Stimulated activated naive CD8-positive, alpha-beta T cell treated with anti-CD3 and anti-CD28 coated beads, Interleukin-15, amount 100 ng/mL, for 72 hours (primary cell): ENCODE measurements around the gene LDLRAD4.

Experiments used
- ATAC-seq: fragments of 150-1000 bp; cut with Tn5 transposase; 2 replicates; pipeline ENCODE4 v1.10.0; 2021; ENCODE audit warnings: mild to moderate bottlenecking, moderate library complexity
- DNase-seq, 2 donors: peaks; one replicate each; pipeline ENCODE4 v3.0.0; 2021 to 2022
- H3K27ac Mint-ChIP-seq, 2 donors: one replicate each; pipeline ENCODE4 v1.8.0; 2022; ENCODE audit warnings: mild to moderate bottlenecking in 2 of 2, mixed read lengths in 2 of 2, moderate library complexity in 2 of 2
- H3K27me3 Mint-ChIP-seq: one replicate; pipeline ENCODE4 v1.8.0; 2022; ENCODE audit warnings: mixed read lengths
- H3K4me1 Mint-ChIP-seq: one replicate; pipeline ENCODE4 v1.8.0; 2022; ENCODE audit warnings: mild to moderate bottlenecking, mixed read lengths
- H3K4me3 Mint-ChIP-seq, 2 donors: one replicate each; pipeline ENCODE4 v1.8.0; 2022; ENCODE audit warnings: mild to moderate bottlenecking in 2 of 2, mixed read lengths in 2 of 2, moderate library complexity in 1 of 2
- H3K9me3 Mint-ChIP-seq, 2 donors: one replicate each; pipeline ENCODE4 v1.8.0; 2022; ENCODE audit warnings: mixed read lengths in 2 of 2

The LDLRAD4 gene

DNA sequence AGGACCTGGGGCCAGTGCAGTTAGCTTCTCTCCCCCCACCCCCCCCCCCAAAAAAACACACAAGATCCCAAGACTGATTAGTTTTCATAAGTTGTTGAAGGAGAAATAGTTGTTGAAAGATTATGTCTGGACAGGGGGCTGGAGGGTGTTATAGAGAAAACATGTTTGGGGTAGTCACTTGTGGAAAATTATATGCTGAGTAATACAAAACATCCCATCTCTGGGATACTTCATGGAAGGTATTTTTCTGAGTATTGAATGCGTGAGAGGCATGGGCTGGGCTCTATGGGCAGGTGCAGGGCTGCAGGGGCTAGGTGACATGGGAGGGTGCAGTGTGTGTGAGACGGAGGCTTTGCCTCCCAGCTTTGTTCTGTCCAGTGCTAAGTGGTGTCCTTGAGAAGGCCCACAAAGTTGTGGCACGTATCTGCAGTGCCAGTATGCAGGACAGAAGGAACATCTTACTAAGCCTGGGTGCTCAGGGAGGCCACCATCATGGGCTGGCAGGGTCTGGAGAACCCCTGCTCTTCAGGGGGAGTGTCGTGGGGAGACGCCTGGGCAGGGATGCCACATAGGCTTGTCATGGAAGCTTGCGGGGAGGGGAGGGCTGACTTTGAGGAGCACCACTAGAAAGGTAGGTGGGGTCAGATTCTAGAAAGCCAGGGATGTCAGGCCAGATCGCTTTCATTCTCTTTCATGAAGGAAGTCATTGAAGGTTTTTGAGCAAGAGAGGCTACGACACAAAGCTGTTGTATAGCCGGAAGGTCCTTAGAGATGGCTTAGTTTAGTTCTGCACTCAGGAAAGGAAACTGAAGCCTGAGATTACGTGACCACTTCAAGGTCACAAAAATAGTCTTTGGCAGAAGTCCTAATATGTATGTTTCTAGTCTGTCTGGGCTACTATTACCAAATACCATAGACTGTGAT is 232.0 kb downstream of the LDLRAD4 start:
- DNase-seq = no peak
- Mint-ChIP-seq H3K4me1 (peaks cover 53% of the 10 kb centered on the region), H3K27ac (peak overlapping the region; percentile 30 to 66), H3K27me3 (peaks cover 8% of the 10 kb centered on the region), H3K4me3 (no peak overlapping the region), H3K9me3 (no peaks in the 10 kb centered on the region)
- ATAC-seq = no peak

DNA sequence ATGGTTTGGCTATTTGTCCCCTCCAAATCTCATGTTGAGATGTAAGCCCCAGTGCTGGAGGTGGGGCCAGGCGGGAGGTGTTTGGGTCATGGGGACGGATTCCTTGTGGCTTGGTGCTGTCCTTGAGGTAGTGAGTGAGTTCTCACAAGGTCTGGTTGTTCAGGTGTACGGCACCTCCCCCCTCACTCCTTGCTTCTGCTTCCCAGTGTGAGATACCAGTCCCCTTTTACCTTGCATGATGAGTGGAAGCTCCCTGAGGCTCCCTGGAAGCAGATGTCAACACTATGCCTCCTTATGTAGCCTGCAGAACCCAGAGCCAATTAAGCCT is 232.6 kb downstream of the LDLRAD4 start:
- DNase-seq = no peak
- ATAC-seq = no peak
- peaks cover 60% of the 10 kb centered on the region for H3K4me1 Mint-ChIP-seq
- H3K27me3 Mint-ChIP-seq = peaks cover 8% of the 10 kb centered on the region
- H3K9me3 Mint-ChIP-seq = no peaks in the 10 kb centered on the region
- H3K4me3 Mint-ChIP-seq = no peak overlapping the region
- no peak overlapping the region for H3K27ac Mint-ChIP-seq

- no peak for DNase-seq
- Mint-ChIP-seq H3K27ac (peak overlapping the region in 1 of 2 donors; percentile 11), H3K4me1 (peaks cover 66% of the 10 kb centered on the region), H3K9me3 (no peaks in the 10 kb centered on the region), H3K4me3 (no peak overlapping the region), H3K27me3 (peaks cover 8% of the 10 kb centered on the region)
- ATAC-seq = no peak
Measured at GRCh38 chr18:13451661-13452387, 233.3 kb downstream of the LDLRAD4 start.

DNA sequence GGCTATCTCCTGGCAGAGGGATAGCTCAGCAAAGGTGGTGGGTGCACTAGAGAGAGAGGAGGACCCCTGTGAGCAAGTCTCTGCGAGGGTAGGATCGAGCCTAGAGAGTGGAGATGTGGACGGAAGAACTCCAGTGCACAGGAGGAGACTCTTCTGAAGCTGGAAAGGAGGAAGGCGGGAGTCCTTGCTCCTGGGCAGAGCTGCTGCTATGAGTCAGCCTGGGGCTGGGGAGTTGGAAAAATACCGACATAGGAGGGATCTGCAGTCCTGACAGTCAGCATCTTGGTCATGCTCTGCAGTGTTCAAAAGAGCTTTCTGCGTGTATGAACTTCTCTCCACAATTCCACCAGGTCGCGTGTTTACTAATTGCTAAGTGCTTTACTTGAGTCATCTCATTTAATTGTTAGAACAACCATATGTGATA is 233.8 kb downstream of the LDLRAD4 start:
- Mint-ChIP-seq H3K4me1 (peaks cover 72% of the 10 kb centered on the region), H3K27ac (no peak overlapping the region), H3K4me3 (no peak overlapping the region), H3K9me3 (no peaks in the 10 kb centered on the region), H3K27me3 (peaks cover 8% of the 10 kb centered on the region)
- DNase-seq (no peak), ATAC-seq (no peak)

DNA sequence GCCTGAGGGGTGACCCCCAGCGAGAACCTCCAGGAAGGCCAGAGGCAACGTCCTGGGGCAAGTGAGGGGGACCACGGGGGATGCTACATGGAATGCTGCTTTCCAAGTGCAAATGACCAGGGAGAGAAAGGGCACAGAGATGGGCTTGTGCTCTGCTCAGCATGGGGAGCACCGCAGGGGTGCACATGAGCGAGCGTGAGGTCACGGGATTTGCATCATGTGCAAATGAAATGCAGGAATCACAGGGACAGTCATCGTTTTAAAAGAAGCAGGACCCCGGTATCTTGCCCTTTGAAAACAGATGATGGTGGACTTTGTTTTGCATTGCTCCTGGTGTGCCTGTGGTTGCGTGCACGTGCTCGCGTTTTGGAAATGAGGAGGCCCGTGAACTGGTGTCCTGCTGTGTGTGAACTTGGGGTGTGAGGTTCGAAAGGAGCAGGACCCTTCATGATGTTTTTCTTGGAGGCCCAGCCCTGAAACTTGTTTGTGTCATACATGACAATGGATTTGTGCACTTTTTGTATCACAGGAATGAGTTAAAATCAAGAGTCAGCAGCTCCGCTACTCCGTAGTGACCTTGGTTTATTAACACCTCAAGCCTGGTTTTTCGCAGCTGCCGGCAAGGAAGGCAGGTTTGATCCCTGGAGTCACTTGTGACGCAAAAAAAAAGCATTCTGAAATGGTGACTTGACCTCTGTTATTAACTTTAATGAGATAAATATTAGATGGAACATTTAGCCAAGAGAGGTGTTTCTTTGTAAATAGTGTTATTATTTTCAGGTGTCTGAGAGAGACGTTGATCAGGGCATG is 234.5 kb downstream of the LDLRAD4 start:
- peaks cover 79% of the 10 kb centered on the region for H3K4me1 Mint-ChIP-seq
- no peaks in the 10 kb centered on the region for H3K9me3 Mint-ChIP-seq
- DNase-seq (no peak), ATAC-seq (no peak)
- H3K27me3 Mint-ChIP-seq = peaks cover 8% of the 10 kb centered on the region
- no peak overlapping the region for H3K27ac Mint-ChIP-seq
- H3K4me3 Mint-ChIP-seq = no peak overlapping the region

DNA sequence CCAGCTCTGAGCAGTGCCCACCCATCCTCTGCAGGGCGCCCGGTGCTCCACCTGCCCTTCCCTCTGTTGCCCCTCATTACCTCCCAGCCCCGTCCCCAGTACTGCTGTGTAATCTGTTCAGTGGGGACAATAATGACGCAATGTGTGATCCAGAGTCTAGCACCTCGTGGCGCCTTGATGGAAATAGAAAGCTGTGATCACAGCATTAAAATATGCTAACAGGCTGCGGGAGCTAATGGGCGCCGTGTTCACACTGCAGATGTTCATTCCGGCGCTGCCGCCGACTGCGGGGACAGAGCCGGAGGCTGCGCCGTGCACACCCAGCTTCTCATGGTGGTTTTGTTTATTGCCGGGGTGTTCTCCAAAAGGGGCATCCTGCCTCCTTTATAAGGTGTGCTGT is 235.2 kb downstream of the LDLRAD4 start:
- no peak overlapping the region for H3K27ac Mint-ChIP-seq
- DNase-seq (no peak), ATAC-seq (no peak)
- H3K4me3 Mint-ChIP-seq = no peak overlapping the region
- no peaks in the 10 kb centered on the region for H3K9me3 Mint-ChIP-seq
- H3K27me3 Mint-ChIP-seq = peaks cover 8% of the 10 kb centered on the region
- peaks cover 82% of the 10 kb centered on the region for H3K4me1 Mint-ChIP-seq

DNA sequence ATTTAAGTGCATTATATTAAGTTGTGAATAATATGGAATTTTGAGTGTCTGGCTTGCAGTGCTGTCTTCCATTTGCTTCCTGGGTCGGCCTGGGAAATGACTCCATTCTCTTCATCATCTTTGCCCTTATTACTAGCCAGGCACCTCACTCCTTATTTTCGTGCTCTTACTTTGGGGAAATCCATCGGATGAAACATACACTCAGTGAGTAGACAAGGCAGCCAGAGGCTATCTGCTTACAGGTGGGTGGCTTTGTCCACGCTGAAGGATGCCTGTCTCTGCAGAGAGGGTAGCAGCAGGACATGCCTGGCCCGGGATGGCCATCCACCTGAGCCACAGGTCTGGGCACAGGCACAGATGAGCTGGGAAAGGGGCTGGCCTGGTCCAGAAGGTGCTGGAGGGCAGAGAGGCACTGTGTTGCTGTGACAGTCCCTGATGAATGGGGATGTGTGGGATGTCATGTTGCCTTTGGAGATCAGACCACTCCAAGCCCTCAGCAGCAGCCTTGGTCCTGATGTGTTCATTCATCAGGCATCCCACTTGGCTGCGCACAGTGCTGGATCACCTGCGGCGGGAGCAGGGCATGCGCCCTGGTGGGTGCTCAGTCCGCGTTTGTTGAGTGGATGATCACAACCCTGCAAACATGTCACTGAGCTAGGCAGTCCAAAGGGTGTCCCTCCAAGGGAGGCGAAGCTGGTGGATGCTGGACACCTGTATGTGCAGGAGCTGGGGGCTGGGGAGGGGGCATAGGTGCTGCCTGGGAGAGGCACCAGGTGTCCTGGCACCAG is 236.0 kb downstream of the LDLRAD4 start:
- ATAC-seq (no peak), DNase-seq (no peak)
- Mint-ChIP-seq H3K4me1 (peaks cover 82% of the 10 kb centered on the region), H3K27me3 (peaks cover 8% of the 10 kb centered on the region), H3K9me3 (no peaks in the 10 kb centered on the region), H3K27ac (no peak overlapping the region), H3K4me3 (no peak overlapping the region)

DNA sequence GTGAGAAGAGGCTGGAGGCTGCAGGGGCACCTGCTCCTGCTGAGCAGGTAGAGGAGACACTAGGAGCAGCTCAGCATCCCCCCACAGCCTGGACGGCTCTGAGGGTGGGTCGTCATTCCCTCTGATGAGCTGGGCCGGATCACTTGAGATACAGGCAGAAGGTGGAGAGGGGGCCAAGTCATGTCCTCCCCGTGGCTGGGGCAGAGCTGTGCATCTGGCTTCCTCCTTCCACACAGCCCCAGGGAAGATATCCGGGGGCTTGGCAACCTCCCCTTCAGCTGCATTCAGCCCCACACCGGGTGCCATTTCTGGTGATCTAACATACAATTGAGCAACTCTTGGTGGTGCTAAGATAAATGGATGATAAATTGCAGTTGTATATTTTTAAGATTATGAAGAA is 236.9 kb downstream of the LDLRAD4 start:
- peak overlapping the region in 1 of 2 donors; percentile 62 for H3K4me3 Mint-ChIP-seq
- ATAC-seq = peak; percentile 54
- peaks cover 74% of the 10 kb centered on the region for H3K4me1 Mint-ChIP-seq
- H3K9me3 Mint-ChIP-seq = no peaks in the 10 kb centered on the region
- H3K27me3 Mint-ChIP-seq = peaks cover 8% of the 10 kb centered on the region
- H3K27ac Mint-ChIP-seq = peak overlapping the region in 1 of 2 donors; percentile 34
- no peak for DNase-seq

DNA sequence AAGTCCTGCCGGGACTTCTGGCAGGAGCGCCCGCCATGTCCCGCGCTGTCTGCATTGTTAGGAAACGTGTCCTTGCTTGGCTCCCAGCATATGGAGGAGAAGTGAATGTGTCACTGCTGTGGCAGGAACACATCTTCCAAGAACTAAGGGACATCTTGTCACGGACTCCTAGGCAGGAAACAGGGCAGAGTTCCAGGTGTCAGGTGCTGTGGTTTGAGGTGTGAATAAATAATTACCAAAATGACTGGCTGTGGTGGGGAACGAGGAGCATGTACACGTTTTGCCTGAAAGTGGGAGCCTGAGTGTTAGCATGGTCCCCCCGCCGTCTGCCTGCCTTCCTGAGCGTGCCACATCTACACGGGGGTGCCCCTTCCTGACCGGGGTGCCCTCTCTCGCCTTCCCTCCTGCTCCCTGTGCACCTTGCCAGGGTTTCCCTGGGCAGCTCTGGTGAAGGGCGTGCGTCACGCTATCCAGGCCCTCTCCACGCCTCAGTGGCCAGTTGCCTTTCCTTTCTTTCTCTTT is 237.5 kb downstream of the LDLRAD4 start:
- H3K4me1 Mint-ChIP-seq = peaks cover 72% of the 10 kb centered on the region
- DNase-seq (peak; percentile 57 to 72), ATAC-seq (peak; percentile 88)
- peak overlapping the region; percentile 58 to 62 for H3K4me3 Mint-ChIP-seq
- peaks cover 0 to 3% of the 10 kb centered on the region in 2 donors for H3K9me3 Mint-ChIP-seq
- H3K27me3 Mint-ChIP-seq = peaks cover 8% of the 10 kb centered on the region
- peak overlapping the region in 1 of 2 donors; percentile 49 for H3K27ac Mint-ChIP-seq

GRCh38 chr18:13456736-13457271 is 238.2 kb downstream of the LDLRAD4 start:
- DNase-seq = no peak
- Mint-ChIP-seq H3K4me3 (peak overlapping the region; percentile 58 to 61), H3K4me1 (peaks cover 72% of the 10 kb centered on the region), H3K27me3 (peaks cover 8% of the 10 kb centered on the region), H3K27ac (peak overlapping the region in 1 of 2 donors; percentile 61), H3K9me3 (peaks cover 0 to 6% of the 10 kb centered on the region in 2 donors)
- no peak for ATAC-seq

DNA sequence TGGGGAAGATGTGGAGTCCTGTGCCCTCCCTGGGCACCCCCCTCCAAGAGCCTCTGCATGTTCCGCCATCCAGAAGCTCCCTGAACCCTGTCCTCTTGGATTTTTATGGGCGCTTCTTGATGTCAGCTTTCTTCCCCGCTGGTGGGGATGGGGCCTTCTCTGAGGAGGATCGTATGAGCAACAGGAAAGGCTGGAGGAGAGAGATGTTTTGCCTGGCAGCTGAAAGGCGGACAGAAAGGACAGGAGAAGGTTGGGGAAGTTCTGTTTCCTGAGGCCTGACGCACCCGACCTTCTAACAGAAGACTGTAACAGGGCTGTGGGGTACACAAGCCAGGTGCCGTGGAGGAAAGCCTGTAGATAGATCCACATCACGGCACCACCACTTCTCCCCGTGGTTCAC is 238.8 kb downstream of the LDLRAD4 start:
- H3K9me3 Mint-ChIP-seq = peaks cover 0 to 6% of the 10 kb centered on the region in 2 donors
- no peak overlapping the region for H3K4me3 Mint-ChIP-seq
- ATAC-seq (no peak), DNase-seq (no peak)
- peak overlapping the region in 1 of 2 donors; percentile 61 for H3K27ac Mint-ChIP-seq
- H3K4me1 Mint-ChIP-seq = peaks cover 72% of the 10 kb centered on the region
- H3K27me3 Mint-ChIP-seq = peaks cover 8% of the 10 kb centered on the region

GRCh38 chr18:13460946-13461345 is 242.4 kb downstream of the LDLRAD4 start:
- no peak overlapping the region for H3K27ac Mint-ChIP-seq
- H3K4me3 Mint-ChIP-seq = no peak overlapping the region
- no peak for DNase-seq
- H3K4me1 Mint-ChIP-seq = peaks cover 77% of the 10 kb centered on the region
- no peak for ATAC-seq
- H3K9me3 Mint-ChIP-seq = peaks cover 0 to 6% of the 10 kb centered on the region in 2 donors
- H3K27me3 Mint-ChIP-seq = no peaks in the 10 kb centered on the region

GRCh38 chr18:13461469-13461868 is 242.9 kb downstream of the LDLRAD4 start:
- Mint-ChIP-seq H3K27ac (no peak overlapping the region), H3K4me3 (no peak overlapping the region), H3K27me3 (no peaks in the 10 kb centered on the region), H3K9me3 (peaks cover 1 to 9% of the 10 kb centered on the region in 2 donors), H3K4me1 (peaks cover 77% of the 10 kb centered on the region)
- no peak for DNase-seq
- no peak for ATAC-seq

DNA sequence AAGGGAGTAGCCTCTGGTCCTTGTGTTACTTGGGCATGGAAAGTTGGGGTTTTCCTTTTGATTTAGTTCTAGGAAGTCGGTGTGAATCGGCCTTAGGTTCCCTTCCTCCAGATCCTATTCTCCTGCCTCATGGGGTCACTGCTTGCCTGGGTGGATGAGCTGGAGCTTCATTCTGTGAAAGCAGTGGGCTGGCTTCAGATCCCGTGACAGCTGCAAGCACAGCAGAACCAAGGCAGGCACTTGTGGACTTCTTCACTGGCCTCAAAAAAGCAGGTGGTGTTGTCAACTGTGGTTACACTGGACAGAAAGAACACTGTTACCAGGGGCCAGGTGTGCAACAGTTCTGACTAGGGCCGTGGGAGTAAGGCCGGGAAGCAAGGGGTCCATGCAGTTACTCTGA is 243.4 kb downstream of the LDLRAD4 start:
- no peak for DNase-seq
- ATAC-seq = no peak
- no peaks in the 10 kb centered on the region for H3K27me3 Mint-ChIP-seq
- no peak overlapping the region for H3K4me3 Mint-ChIP-seq
- H3K4me1 Mint-ChIP-seq = peaks cover 77% of the 10 kb centered on the region
- H3K9me3 Mint-ChIP-seq = peaks cover 6 to 14% of the 10 kb centered on the region in 2 donors
- no peak overlapping the region for H3K27ac Mint-ChIP-seq
